GM18867 (cell line): ENCODE results near the gene KATNAL1.

Source experiments
- ATAC-seq: cut with Tn5 transposase; IDR thresholded peaks from one replicate; pipeline ENCODE4 v1.9.1; 2021; ENCODE audit warnings: mild to moderate bottlenecking, moderate library complexity; ENCODE audit not compliant: unreplicated experiment

Gene KATNAL1

GRCh38 chr13:30307194-30307970 is at the start of gene KATNAL1:
Gene KATNAL1, minus strand, starts transcription at chr13:30307551. Its CDS starts 23,774 bp downstream, at chr13:30283777.
- ATAC-seq = peak; percentile 62

GRCh38 chr13:30355839-30356238 is 48.5 kb upstream of the KATNAL1 start:
- no peak for ATAC-seq

GRCh38 chr13:30355384-30355699 is 48.0 kb upstream of the KATNAL1 start:
- no peak for ATAC-seq

- no peak for ATAC-seq
Measured at GRCh38 chr13:30354493-30355383, 47.4 kb upstream of the KATNAL1 start.

- ATAC-seq = no peak
Measured at GRCh38 chr13:30353471-30354215, 46.3 kb upstream of the KATNAL1 start.

GRCh38 chr13:30353060-30353459 is 45.7 kb upstream of the KATNAL1 start:
- no peak for ATAC-seq

GRCh38 chr13:30352121-30352520 is 44.8 kb upstream of the KATNAL1 start:
- no peak for ATAC-seq

GRCh38 chr13:30346789-30347167 is 39.4 kb upstream of the KATNAL1 start:
- peak; percentile 30 for ATAC-seq

GRCh38 chr13:30346153-30346788 is 38.9 kb upstream of the KATNAL1 start:
- peak; percentile 86 for ATAC-seq

- ATAC-seq = no peak
Measured at GRCh38 chr13:30345426-30346100, 38.2 kb upstream of the KATNAL1 start.

GRCh38 chr13:30341815-30342570 is 34.6 kb upstream of the KATNAL1 start:
- ATAC-seq = no peak

GRCh38 chr13:30340331-30341250 is 33.2 kb upstream of the KATNAL1 start:
- ATAC-seq = no peak

GRCh38 chr13:30339738-30340330 is 32.5 kb upstream of the KATNAL1 start:
- no peak for ATAC-seq

- no peak for ATAC-seq
Measured at GRCh38 chr13:30338952-30339351, 31.6 kb upstream of the KATNAL1 start.

- no peak for ATAC-seq
Measured at GRCh38 chr13:30338331-30338851, 31.0 kb upstream of the KATNAL1 start.

- no peak for ATAC-seq
Measured at GRCh38 chr13:30337061-30337610, 29.8 kb upstream of the KATNAL1 start.

GRCh38 chr13:30334663-30335386 is 27.5 kb upstream of the KATNAL1 start:
- no peak for ATAC-seq
